ENCODE data around the gene ITPR2. TPM values are rescaled to one million over a fixed set of nuclear protein-coding genes. Genes with fewer than 3 reads are reported as not detected.

ITPR2 gene
- total RNA-seq, 1 experiment from 2014 or later, result 17.5 TPM

GRCh38 chr12:26425587-26426260, 407.3 kb downstream of the ITPR2 start:
- in situ Hi-C loops (cut with HindIII; ENCODE audit: low sequenced_read_pairs), result no loop called here
- no peak for DNase-seq (ENCODE audit: low spot score)

GRCh38 chr12:26422839-26423398, 410.1 kb downstream of the ITPR2 start:
- in situ Hi-C loops (cut with HindIII; ENCODE audit: low sequenced_read_pairs), result no loop called here
- no peak for DNase-seq (ENCODE audit: low spot score)

GRCh38 chr12:26416550-26416949, 416.4 kb downstream of the ITPR2 start:
- no peak for DNase-seq (ENCODE audit: low spot score)
- in situ Hi-C loops (cut with HindIII; ENCODE audit: low sequenced_read_pairs), result no loop called here

GRCh38 chr12:26410689-26411088, 422.3 kb downstream of the ITPR2 start:
- in situ Hi-C loops (cut with HindIII; ENCODE audit: low sequenced_read_pairs), result no loop called here
- no peak for DNase-seq (ENCODE audit: low spot score)

- in situ Hi-C loops (cut with HindIII; ENCODE audit: low sequenced_read_pairs), result no loop called here
- DNase-seq (ENCODE audit: low spot score), result peak; percentile 40
Observed at GRCh38 chr12:26406813-26407212, 426.2 kb downstream of the ITPR2 start.

GRCh38 chr12:26406391-26406790, 426.6 kb downstream of the ITPR2 start:
- in situ Hi-C loops (cut with HindIII; ENCODE audit: low sequenced_read_pairs), result no loop called here
- DNase-seq (ENCODE audit: low spot score), result peak; percentile 65

- in situ Hi-C loops (cut with HindIII; ENCODE audit: low sequenced_read_pairs), result no loop called here
- DNase-seq (ENCODE audit: low spot score), result no peak
Observed at GRCh38 chr12:26403601-26404000, 429.4 kb downstream of the ITPR2 start.

- in situ Hi-C loops (cut with HindIII; ENCODE audit: low sequenced_read_pairs), result no loop called here
- peak; percentile 64 for DNase-seq (ENCODE audit: low spot score)
Observed at GRCh38 chr12:26402648-26403047, 430.3 kb downstream of the ITPR2 start.

GRCh38 chr12:26401874-26402273, 431.1 kb downstream of the ITPR2 start:
- no peak for DNase-seq (ENCODE audit: low spot score)

GRCh38 chr12:26400627-26401026, 432.4 kb downstream of the ITPR2 start:
- no peak for DNase-seq (ENCODE audit: low spot score)
- in situ Hi-C loops (cut with HindIII; ENCODE audit: low sequenced_read_pairs), result no loop called here

More at GRCh38 chr12:26401874-26402273, 431.1 kb downstream of the ITPR2 start:
- in situ Hi-C loops (cut with HindIII; ENCODE audit: low sequenced_read_pairs), result no loop called here

- DNase-seq (ENCODE audit: low spot score), result no peak
- in situ Hi-C loops (cut with HindIII; ENCODE audit: low sequenced_read_pairs), result no loop called here
Observed at GRCh38 chr12:26399381-26399780, 433.6 kb downstream of the ITPR2 start.

GRCh38 chr12:26396402-26396801, 436.6 kb downstream of the ITPR2 start:
- DNase-seq (ENCODE audit: low spot score), result no peak
- in situ Hi-C loops (cut with HindIII; ENCODE audit: low sequenced_read_pairs), result no loop called here

- in situ Hi-C loops (cut with HindIII; ENCODE audit: low sequenced_read_pairs), result no loop called here
- no peak for DNase-seq (ENCODE audit: low spot score)
Observed at GRCh38 chr12:26389343-26389742, 443.7 kb downstream of the ITPR2 start.

GRCh38 chr12:26384536-26384935, 448.5 kb downstream of the ITPR2 start:
- no peak for DNase-seq (ENCODE audit: low spot score)
- in situ Hi-C loops (cut with HindIII; ENCODE audit: low sequenced_read_pairs), result no loop called here

- DNase-seq (ENCODE audit: low spot score), result no peak
- in situ Hi-C loops (cut with HindIII; ENCODE audit: low sequenced_read_pairs), result no loop called here
Observed at GRCh38 chr12:26383041-26383440, 450.0 kb downstream of the ITPR2 start.

GRCh38 chr12:26380897-26381296, 452.1 kb downstream of the ITPR2 start:
- in situ Hi-C loops (cut with HindIII; ENCODE audit: low sequenced_read_pairs), result no loop called here
- DNase-seq (ENCODE audit: low spot score), result no peak

- DNase-seq (ENCODE audit: low spot score), result no peak
- in situ Hi-C loops (cut with HindIII; ENCODE audit: low sequenced_read_pairs), result no loop called here
Observed at GRCh38 chr12:26379777-26380467, 453.1 kb downstream of the ITPR2 start.

GRCh38 chr12:26378711-26379110, 454.3 kb downstream of the ITPR2 start:
- peak; percentile 32 for DNase-seq (ENCODE audit: low spot score)
- in situ Hi-C loops (cut with HindIII; ENCODE audit: low sequenced_read_pairs), result no loop called here

GRCh38 chr12:26374934-26375680, 457.9 kb downstream of the ITPR2 start:
- peak; percentile 14 for DNase-seq (ENCODE audit: low spot score)
- in situ Hi-C loops (cut with HindIII; ENCODE audit: low sequenced_read_pairs), result no loop called here
